HUES48 (cell line): ENCODE data around the gene CLEC3A.
"Not testable (repeated sequence)": the region's sequence is repeated elsewhere in the genome, so short reads cannot be mapped to it uniquely, and the experiment has no call there.

Experiments
- H3K27ac ChIP-seq: one replicate; pipeline ENCODE4 v1.7.0; 2013; ENCODE audit warnings: low read depth, low read length, inconsistent platforms
- H3K27me3 ChIP-seq: 2 replicates; pipeline ENCODE4 v1.6.1; 2013; ENCODE audit warnings: mild to moderate bottlenecking, low read length; ENCODE audit not compliant: control insufficient read depth, insufficient read depth
- H3K36me3 ChIP-seq: 2 replicates; pipeline ENCODE4 v1.6.1; 2013; ENCODE audit warnings: low read length; ENCODE audit not compliant: control insufficient read depth, insufficient read depth
- H3K4me1 ChIP-seq: 2 replicates; pipeline ENCODE4 v1.6.1; 2013; ENCODE audit warnings: mild to moderate bottlenecking, low read length; ENCODE audit not compliant: control insufficient read depth, insufficient read depth
- H3K4me3 ChIP-seq: 2 replicates; pipeline ENCODE4 v1.5.1; 2013; ENCODE audit warnings: mild to moderate bottlenecking, low read depth, low read length
- H3K9ac ChIP-seq: 2 replicates; pipeline ENCODE4 v1.6.1; 2013; ENCODE audit warnings: mild to moderate bottlenecking, low read depth, low read length, moderate library complexity
- H3K9me3 ChIP-seq: 2 replicates; pipeline ENCODE4 v1.6.1; 2013; ENCODE audit warnings: low read length; ENCODE audit not compliant: control insufficient read depth, insufficient read depth

Gene CLEC3A

GRCh38 chr16:78022347-78023060 lies at the start of gene CLEC3A:
Gene CLEC3A, plus strand, starts transcription at chr16:78022548. Its CDS starts 79 bp downstream, at chr16:78022627.
- no peak within 1 kb of the TSS for H3K4me3 ChIP-seq
- H3K4me1 ChIP-seq = peaks cover 11% of the 10 kb centered on the region
- H3K27me3 ChIP-seq = no peaks in the 10 kb centered on the region
- no peaks in the 10 kb centered on the region for H3K9me3 ChIP-seq
- H3K27ac ChIP-seq = peak within 1 kb of the TSS; percentile 40
- H3K9ac ChIP-seq = no peak within 1 kb of the TSS
- no peaks in the 10 kb centered on the region for H3K36me3 ChIP-seq

GRCh38 chr16:77974883-77975282 lies 47.5 kb upstream of the CLEC3A start:
- H3K27ac ChIP-seq = no peak overlapping the region
- no peaks in the 10 kb centered on the region for H3K9me3 ChIP-seq
- H3K9ac ChIP-seq = no peak overlapping the region
- no peak overlapping the region for H3K4me3 ChIP-seq
- H3K27me3 ChIP-seq = no peaks in the 10 kb centered on the region
- H3K36me3 ChIP-seq = peaks cover 25% of the 10 kb centered on the region
- peaks cover 21% of the 10 kb centered on the region for H3K4me1 ChIP-seq

GRCh38 chr16:77975942-77976341 lies 46.4 kb upstream of the CLEC3A start:
- Histone ChIP-seq H3K4me1 (peaks cover 16% of the 10 kb centered on the region), H3K36me3 (peaks cover 25% of the 10 kb centered on the region), H3K4me3 (no peak overlapping the region), H3K27ac (no peak overlapping the region), H3K27me3 (no peaks in the 10 kb centered on the region), H3K9ac (no peak overlapping the region), H3K9me3 (no peaks in the 10 kb centered on the region)

GRCh38 chr16:77977339-77977738 lies 45.0 kb upstream of the CLEC3A start:
- Histone ChIP-seq H3K27ac (no peak overlapping the region), H3K4me1 (0 out of 2 replicates have a peak, but pooled peaks cover 5% of the 10 kb centered on the region), H3K9me3 (no peaks in the 10 kb centered on the region), H3K27me3 (no peaks in the 10 kb centered on the region), H3K4me3 (no peak overlapping the region), H3K36me3 (peaks cover 22% of the 10 kb centered on the region), H3K9ac (no peak overlapping the region)

GRCh38 chr16:77985111-77985510 lies 37.2 kb upstream of the CLEC3A start:
- Histone ChIP-seq H3K4me3 (no peak overlapping the region), H3K27ac (no peak overlapping the region), H3K36me3 (no peaks in the 10 kb centered on the region), H3K9ac (no peak overlapping the region), H3K4me1 (peaks cover 4% of the 10 kb centered on the region; the same call in 1 of the 2 replicates), H3K27me3 (no peaks in the 10 kb centered on the region), H3K9me3 (no peaks in the 10 kb centered on the region)

GRCh38 chr16:77986011-77986740 lies 36.2 kb upstream of the CLEC3A start:
- Histone ChIP-seq H3K4me3 (no peak overlapping the region), H3K4me1 (peaks cover 13% of the 10 kb centered on the region), H3K9me3 (no peaks in the 10 kb centered on the region), H3K27ac (no peak overlapping the region), H3K36me3 (no peaks in the 10 kb centered on the region), H3K27me3 (no peaks in the 10 kb centered on the region), H3K9ac (no peak overlapping the region)

GRCh38 chr16:77987810-77988209 lies 34.5 kb upstream of the CLEC3A start:
- Histone ChIP-seq H3K27ac (no peak overlapping the region), H3K9ac (no peak overlapping the region), H3K4me1 (peaks cover 26% of the 10 kb centered on the region), H3K9me3 (no peaks in the 10 kb centered on the region), H3K36me3 (no peaks in the 10 kb centered on the region), H3K27me3 (no peaks in the 10 kb centered on the region), H3K4me3 (no peak overlapping the region)

- H3K36me3 ChIP-seq = no peaks in the 10 kb centered on the region
- H3K4me3 ChIP-seq = no peak overlapping the region
- H3K27ac ChIP-seq = peak overlapping the region; percentile 59
- H3K27me3 ChIP-seq = no peaks in the 10 kb centered on the region
- H3K9me3 ChIP-seq = no peaks in the 10 kb centered on the region
- H3K9ac ChIP-seq = no peak overlapping the region
- peaks cover 37% of the 10 kb centered on the region for H3K4me1 ChIP-seq
Observed at GRCh38 chr16:77989846-77990245, 32.5 kb upstream of the CLEC3A start.

GRCh38 chr16:77991701-77992100 lies 30.6 kb upstream of the CLEC3A start:
- peaks cover 37% of the 10 kb centered on the region for H3K4me1 ChIP-seq
- H3K9ac ChIP-seq = peak overlapping the region; percentile 25; the same call in 1 of the 2 replicates
- H3K9me3 ChIP-seq = peaks cover 16% of the 10 kb centered on the region
- H3K27ac ChIP-seq = peak overlapping the region; percentile 98
- no peaks in the 10 kb centered on the region for H3K27me3 ChIP-seq
- no peaks in the 10 kb centered on the region for H3K36me3 ChIP-seq
- H3K4me3 ChIP-seq = no peak overlapping the region; the same call in 1 of the 2 replicates

- H3K4me1 ChIP-seq = peaks cover 37% of the 10 kb centered on the region
- H3K27me3 ChIP-seq, H3K9ac ChIP-seq: not testable (repeated sequence)
Observed at GRCh38 chr16:77992381-77992780, 30.0 kb upstream of the CLEC3A start.

More at GRCh38 chr16:77992381-77992780, 30.0 kb upstream of the CLEC3A start:
- H3K4me3 ChIP-seq, H3K36me3 ChIP-seq: not testable (repeated sequence)
- peaks cover 20% of the 10 kb centered on the region for H3K9me3 ChIP-seq
- peak overlapping the region; percentile 98 for H3K27ac ChIP-seq
